Measurements from ENCODE around the gene RANBP3L.

- TF ChIP-seq CTCF (IDR thresholded peaks at IDR 0.05; ENCODE audit: insufficient read depth, low read length, poor library complexity, severe bottlenecking): no peak
- no peak for TF ChIP-seq EZH2phosphoT487 (conservative IDR thresholded peaks at IDR 0.05; ENCODE audit: low read length)
Measured at GRCh38 chr5:36337597-36337996, 35.9 kb upstream of the RANBP3L start.

Measured in SU-DHL-6 (cell line).